Activated CD8-positive, alpha-beta memory T cell treated with anti-CD3 and anti-CD28 coated beads, Interleukin-2, amount 50 U/mL, for 48 hours (primary cell): Measurements from ENCODE around the gene CNPY3.

Experiments used
- DNase-seq: peaks from one replicate; pipeline ENCODE4 v3.0.0-alpha.2; 2020

Gene CNPY3

GRCh38 chr6:42961020-42961470 lies 31.8 kb downstream of the CNPY3 start:
- DNase-seq: no peak

GRCh38 chr6:42962096-42962495 lies 32.8 kb downstream of the CNPY3 start:
- DNase-seq: no peak

- DNase-seq: no peak
Measured at GRCh38 chr6:42962502-42963178, 33.4 kb downstream of the CNPY3 start.

GRCh38 chr6:42963179-42963854 lies 34.0 kb downstream of the CNPY3 start:
- DNase-seq: no peak

GRCh38 chr6:42963855-42964605 lies 34.8 kb downstream of the CNPY3 start:
- DNase-seq: no peak

- DNase-seq: no peak
Measured at GRCh38 chr6:42966571-42966970, 37.3 kb downstream of the CNPY3 start.

- no peak for DNase-seq
Measured at GRCh38 chr6:42967228-42967627, 37.9 kb downstream of the CNPY3 start.

- DNase-seq: no peak
Measured at GRCh38 chr6:42968126-42968701, 38.9 kb downstream of the CNPY3 start.

- DNase-seq: no peak
Measured at GRCh38 chr6:42968783-42969182, 39.5 kb downstream of the CNPY3 start.

- DNase-seq: no peak
Measured at GRCh38 chr6:42969431-42969830, 40.2 kb downstream of the CNPY3 start.

- no peak for DNase-seq
Measured at GRCh38 chr6:42969934-42970333, 40.7 kb downstream of the CNPY3 start.

- DNase-seq: no peak
Measured at GRCh38 chr6:42970871-42971612, 41.8 kb downstream of the CNPY3 start.

- no peak for DNase-seq
Measured at GRCh38 chr6:42971746-42972327, 42.6 kb downstream of the CNPY3 start.

- DNase-seq: no peak
Measured at GRCh38 chr6:42973926-42974325, 44.6 kb downstream of the CNPY3 start.

GRCh38 chr6:42974919-42975505 lies 45.7 kb downstream of the CNPY3 start:
- DNase-seq: no peak

- DNase-seq: peak; percentile 66
Measured at GRCh38 chr6:42978487-42978838, 49.2 kb downstream of the CNPY3 start.

- peak; percentile 92 for DNase-seq
Measured at GRCh38 chr6:42978839-42979522, 49.7 kb downstream of the CNPY3 start, which contains the start of gene PEX6. PEX6 (minus strand) TSS chr6:42979181; CDS start chr6:42979150, 31 bp downstream.

- no peak for DNase-seq
Measured at GRCh38 chr6:42979523-42980177, 50.4 kb downstream of the CNPY3 start.

- no peak for DNase-seq
Measured at GRCh38 chr6:42981836-42982235, 52.6 kb downstream of the CNPY3 start.

GRCh38 chr6:42984001-42984923 lies 55.0 kb downstream of the CNPY3 start, which contains the start of gene PPP2R5D:
PPP2R5D (plus strand) TSS chr6:42984570; CDS start chr6:42984678, 108 bp downstream.
- DNase-seq: peak; percentile 93
